ENCODE data around the gene VWC2L.

VWC2L gene

GRCh38 chr2:214611015-214611414 lies 200.2 kb downstream of the VWC2L start:
- no peak overlapping the region for H3K9ac ChIP-seq (ENCODE audit: low read length)
- no peak overlapping the region for H2AFZ ChIP-seq (ENCODE audit: low read depth, low read length)
- H3K27me3 ChIP-seq (ENCODE audit: control insufficient read depth in 1 of 2, insufficient read depth in 1 of 2, low read length in 2 of 2), result no peaks in the 10 kb centered on the region
- no peak overlapping the region for H3K23ac ChIP-seq (ENCODE audit: low read length in 2 of 2)
- H3K18ac ChIP-seq (ENCODE audit: low read depth in 1 of 2, low read length in 2 of 2), result no peak overlapping the region
- H3K9me3 ChIP-seq (ENCODE audit: control insufficient read depth, low read length), result peaks cover 6% of the 10 kb centered on the region
- no peak overlapping the region for H2AK5ac ChIP-seq (ENCODE audit: low read length, severe bottlenecking)
- no peaks in the 10 kb centered on the region for H3K4me1 ChIP-seq (ENCODE audit: control insufficient read depth, insufficient read depth, low read depth, low read length)
- no peak overlapping the region for H2BK15ac ChIP-seq (ENCODE audit: low read depth, poor library complexity, severe bottlenecking)
- no peaks in the 10 kb centered on the region for H3K36me3 ChIP-seq (ENCODE audit: control insufficient read depth in 1 of 2, insufficient read depth in 2 of 2, low read depth in 1 of 2, low read length in 2 of 2)
- H2BK120ac ChIP-seq (ENCODE audit: low read depth, low read length), result no peak overlapping the region
- H4K91ac ChIP-seq (ENCODE audit: low read length), result no peak overlapping the region
- no peak for DNase-seq
- H3K4me2 ChIP-seq (ENCODE audit: low read length, poor library complexity, severe bottlenecking), result no peak overlapping the region
- H3K79me1 ChIP-seq (replicated peaks; ENCODE audit: low read length, poor library complexity, severe bottlenecking), result no peaks in the 10 kb centered on the region
- no peak overlapping the region for H3K14ac ChIP-seq (ENCODE audit: low read length in 2 of 2)
- WGBS, result no CpG with 5 or more reads among the region's 1 CpG
- H2BK12ac ChIP-seq (ENCODE audit: low read length in 2 of 2), result no peak overlapping the region
- no peak overlapping the region for H3K4ac ChIP-seq (ENCODE audit: low read depth in 1 of 2, low read length in 2 of 2)
- no peak overlapping the region for H3K4me3 ChIP-seq (ENCODE audit: insufficient read depth in 1 of 2, low read depth in 1 of 2, low read length in 2 of 2)
- H4K8ac ChIP-seq (ENCODE audit: low read length), result no peak overlapping the region
- H3K27ac ChIP-seq (ENCODE audit: low read length, poor library complexity, severe bottlenecking), result no peak overlapping the region
- H2BK5ac ChIP-seq (ENCODE audit: low read depth, low read length, poor library complexity, severe bottlenecking), result no peak overlapping the region

GRCh38 chr2:214624166-214624760 lies 213.4 kb downstream of the VWC2L start:
- Histone ChIP-seq H2BK12ac (ENCODE audit: low read length in 2 of 2) (no peak overlapping the region), H2BK120ac (ENCODE audit: low read depth, low read length) (no peak overlapping the region), H3K9ac (ENCODE audit: low read length) (no peak overlapping the region), H3K36me3 (ENCODE audit: control insufficient read depth in 1 of 2, insufficient read depth in 2 of 2, low read depth in 1 of 2, low read length in 2 of 2) (no peaks in the 10 kb centered on the region), H2BK5ac (ENCODE audit: low read depth, low read length, poor library complexity, severe bottlenecking) (no peak overlapping the region), H3K14ac (ENCODE audit: low read length in 2 of 2) (no peak overlapping the region), H2AFZ (ENCODE audit: low read depth, low read length) (no peak overlapping the region), H2BK15ac (ENCODE audit: low read depth, poor library complexity, severe bottlenecking) (no peak overlapping the region), H3K18ac (ENCODE audit: low read depth in 1 of 2, low read length in 2 of 2) (no peak overlapping the region), H3K4me3 (ENCODE audit: insufficient read depth in 1 of 2, low read depth in 1 of 2, low read length in 2 of 2) (no peak overlapping the region), H3K4me1 (ENCODE audit: control insufficient read depth, insufficient read depth, low read depth, low read length) (no peaks in the 10 kb centered on the region), H3K27ac (ENCODE audit: low read length, poor library complexity, severe bottlenecking) (no peak overlapping the region), H3K27me3 (ENCODE audit: control insufficient read depth in 1 of 2, insufficient read depth in 1 of 2, low read length in 2 of 2) (no peaks in the 10 kb centered on the region), H3K79me1 (replicated peaks; ENCODE audit: low read length, poor library complexity, severe bottlenecking) (no peaks in the 10 kb centered on the region), H3K4ac (ENCODE audit: low read depth in 1 of 2, low read length in 2 of 2) (no peak overlapping the region), H2AK5ac (ENCODE audit: low read length, severe bottlenecking) (no peak overlapping the region), H4K91ac (ENCODE audit: low read length) (no peak overlapping the region), H3K4me2 (ENCODE audit: low read length, poor library complexity, severe bottlenecking) (no peak overlapping the region), H3K23ac (ENCODE audit: low read length in 2 of 2) (no peak overlapping the region), H4K8ac (ENCODE audit: low read length) (no peak overlapping the region), H3K9me3 (ENCODE audit: control insufficient read depth, low read length) (no peaks in the 10 kb centered on the region)
- no peak for DNase-seq
- WGBS, result 97% methylated on average over 3 of the region's 3 CpGs

DNA sequence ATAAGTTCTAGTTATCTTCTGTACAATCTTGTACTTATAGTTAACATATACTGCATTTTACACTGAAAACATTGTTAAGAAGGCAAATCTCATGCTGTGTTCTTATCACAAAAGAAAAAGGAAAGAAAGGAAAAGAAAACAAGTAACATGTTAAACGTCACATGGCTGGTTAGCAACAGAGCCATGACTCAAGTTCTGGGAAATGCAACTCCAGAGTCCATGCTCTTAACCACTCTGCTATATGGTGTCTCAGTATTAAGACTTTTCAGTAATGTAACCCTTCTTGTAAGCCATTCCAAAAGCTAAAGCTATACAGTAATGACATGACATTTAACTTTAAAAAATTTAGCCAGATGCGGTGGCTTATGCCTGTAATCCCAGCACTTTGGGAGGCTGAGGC lies 217.2 kb downstream of the VWC2L start:
- Histone ChIP-seq H2BK12ac (ENCODE audit: low read length in 2 of 2) (no peak overlapping the region), H3K14ac (ENCODE audit: low read length in 2 of 2) (no peak overlapping the region), H3K4me3 (ENCODE audit: insufficient read depth in 1 of 2, low read depth in 1 of 2, low read length in 2 of 2) (no peak overlapping the region), H2AFZ (ENCODE audit: low read depth, low read length) (no peak overlapping the region), H3K27ac (ENCODE audit: low read length, poor library complexity, severe bottlenecking) (no peak overlapping the region), H3K18ac (ENCODE audit: low read depth in 1 of 2, low read length in 2 of 2) (no peak overlapping the region), H2AK5ac (ENCODE audit: low read length, severe bottlenecking) (no peak overlapping the region), H3K4me2 (ENCODE audit: low read length, poor library complexity, severe bottlenecking) (no peak overlapping the region), H3K27me3 (ENCODE audit: control insufficient read depth in 1 of 2, insufficient read depth in 1 of 2, low read length in 2 of 2) (no peaks in the 10 kb centered on the region), H4K8ac (ENCODE audit: low read length) (no peak overlapping the region), H2BK5ac (ENCODE audit: low read depth, low read length, poor library complexity, severe bottlenecking) (no peak overlapping the region), H3K79me1 (replicated peaks; ENCODE audit: low read length, poor library complexity, severe bottlenecking) (no peaks in the 10 kb centered on the region), H3K23ac (ENCODE audit: low read length in 2 of 2) (no peak overlapping the region), H2BK120ac (ENCODE audit: low read depth, low read length) (no peak overlapping the region), H2BK15ac (ENCODE audit: low read depth, poor library complexity, severe bottlenecking) (no peak overlapping the region), H3K9ac (ENCODE audit: low read length) (no peak overlapping the region), H4K91ac (ENCODE audit: low read length) (no peak overlapping the region), H3K9me3 (ENCODE audit: control insufficient read depth, low read length) (no peaks in the 10 kb centered on the region), H3K4me1 (ENCODE audit: control insufficient read depth, insufficient read depth, low read depth, low read length) (no peaks in the 10 kb centered on the region), H3K4ac (ENCODE audit: low read depth in 1 of 2, low read length in 2 of 2) (no peak overlapping the region), H3K36me3 (ENCODE audit: control insufficient read depth in 1 of 2, insufficient read depth in 2 of 2, low read depth in 1 of 2, low read length in 2 of 2) (no peaks in the 10 kb centered on the region)
- 86% methylated on average over 2 of the region's 2 CpGs for WGBS
- peak; percentile 18 for DNase-seq

Data from mesenchymal stem cell (in vitro differentiated cells and primary cell).